GM19328 (cell line): ENCODE data around the gene NUP153.
"Not testable (repeated sequence)": the region's sequence is repeated elsewhere in the genome, so short reads cannot be mapped to it uniquely, and the experiment has no call there.

Experiments
- ATAC-seq: cut with Tn5 transposase; IDR thresholded peaks from one replicate; pipeline ENCODE4 v1.9.1; 2021; ENCODE audit warnings: mild to moderate bottlenecking, moderate library complexity; ENCODE audit not compliant: unreplicated experiment

The NUP153 gene

DNA sequence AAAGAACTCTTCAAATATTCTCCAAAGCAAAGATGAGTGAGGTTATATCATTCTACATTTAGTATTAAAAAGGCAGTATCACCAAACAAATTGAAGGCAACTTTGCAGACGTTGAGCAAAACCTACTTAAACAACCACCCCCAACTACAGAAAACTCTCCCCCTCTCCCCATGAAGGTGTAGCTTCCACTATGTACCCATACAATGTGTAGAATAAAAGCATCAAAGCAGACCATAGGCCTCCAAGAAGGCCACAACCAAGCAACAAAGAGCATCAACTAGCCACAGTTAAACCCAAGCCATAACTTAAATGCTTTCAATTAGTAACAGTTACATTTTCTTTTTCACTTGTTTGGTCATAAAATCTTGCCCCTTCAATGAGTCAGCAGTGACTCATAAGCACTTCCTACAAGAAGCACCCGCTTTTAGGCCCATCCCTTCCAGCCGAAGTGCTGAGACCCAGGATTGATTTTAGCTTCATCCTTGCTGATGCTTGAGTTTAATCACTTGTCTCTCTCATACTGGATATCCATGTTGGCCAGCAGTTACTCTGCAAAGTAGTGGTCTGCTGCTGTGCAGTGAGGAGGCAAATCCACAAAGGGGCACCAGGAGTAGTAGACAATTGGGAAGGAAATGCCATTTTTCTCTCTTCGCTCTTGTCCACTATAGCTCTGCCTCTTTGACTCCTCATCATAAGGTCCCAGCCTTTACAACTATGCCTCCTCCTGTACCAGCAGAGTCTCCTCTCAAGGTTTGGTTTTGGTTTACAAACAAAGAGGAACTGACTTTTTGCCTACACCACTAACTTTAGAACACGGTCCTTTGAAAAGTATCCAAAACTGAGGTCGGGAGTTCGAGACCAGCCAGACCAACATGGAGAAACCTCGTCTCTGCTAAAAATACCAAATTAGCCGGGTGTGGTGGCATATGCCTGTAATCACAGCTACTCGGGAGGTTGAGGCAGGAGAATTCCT lies 8.4 kb upstream of the NUP153 start:
- peak; percentile 64 for ATAC-seq

DNA sequence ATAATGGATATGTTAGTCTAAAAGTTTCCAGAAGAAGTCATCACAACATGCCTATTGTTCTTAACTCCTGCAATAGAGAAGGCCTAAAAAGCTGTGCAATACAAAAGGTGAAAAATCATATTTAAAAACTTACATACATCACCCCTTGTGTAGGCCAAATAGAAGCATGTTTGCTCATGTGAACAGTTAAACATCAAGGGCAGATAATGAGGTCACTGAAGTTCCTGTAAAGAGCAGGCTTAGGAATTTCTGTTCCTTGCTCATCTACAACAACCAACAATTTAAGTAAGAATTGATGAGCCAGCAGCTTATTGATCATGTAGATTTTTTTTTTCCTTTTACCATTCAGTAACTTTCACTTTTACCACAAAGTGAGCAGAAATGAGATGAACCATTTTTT lies 7.5 kb upstream of the NUP153 start:
- ATAC-seq: no peak

DNA sequence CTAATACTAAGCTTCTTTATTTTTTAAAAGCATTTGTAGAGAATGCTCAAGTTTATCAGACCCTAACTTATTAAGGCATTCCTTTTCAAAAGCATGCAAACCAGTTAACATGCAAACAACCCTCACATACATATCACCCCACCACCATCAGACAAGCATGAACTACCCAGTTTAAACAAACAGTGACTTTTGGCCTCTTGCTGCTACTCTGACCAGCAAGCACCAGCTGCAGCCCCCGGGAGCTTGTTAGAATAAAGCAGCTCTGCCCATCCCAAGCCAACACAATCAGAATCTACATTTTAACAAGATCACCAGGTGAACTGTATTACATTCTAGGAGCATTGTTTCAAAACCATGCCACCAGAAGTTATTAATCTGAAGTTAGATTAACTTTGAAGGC lies 5.9 kb upstream of the NUP153 start:
- ATAC-seq: no peak

DNA sequence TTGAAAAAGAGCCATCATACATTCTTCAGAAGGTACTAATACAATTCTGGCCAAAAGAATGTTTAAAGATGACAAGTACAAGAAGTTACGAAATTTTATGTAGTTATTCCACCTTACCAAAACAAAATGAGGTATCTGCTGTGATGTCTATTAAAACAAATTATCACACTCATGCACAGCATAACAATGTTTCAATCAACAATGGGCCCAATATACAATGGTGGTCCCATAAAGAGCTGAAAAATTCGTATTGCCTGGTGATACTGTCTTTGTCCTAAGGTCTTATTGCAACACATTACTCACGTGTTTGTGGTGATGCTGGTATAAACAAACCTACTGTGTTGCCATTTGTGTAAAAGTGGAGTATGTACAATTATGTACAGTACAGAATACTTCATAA lies 3.6 kb upstream of the NUP153 start:
- ATAC-seq: no peak

DNA sequence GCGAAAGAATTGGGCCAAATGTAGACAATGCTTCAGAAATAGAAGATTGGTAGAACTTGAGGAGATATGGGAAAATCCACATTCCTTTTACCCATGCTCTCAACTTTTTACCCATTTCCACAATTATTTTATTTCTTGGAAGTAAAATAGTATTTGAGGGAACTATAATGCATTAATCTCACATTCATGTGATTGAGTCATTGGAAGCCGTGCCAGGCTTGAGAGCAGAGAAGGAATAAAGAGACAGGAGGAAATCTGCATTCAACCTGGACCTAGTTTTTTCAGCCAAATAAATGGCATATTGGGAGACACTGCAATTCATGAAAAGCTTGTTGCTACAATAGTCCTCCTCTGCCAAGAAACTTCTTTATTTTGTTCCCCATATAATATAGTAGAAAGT lies 2.8 kb upstream of the NUP153 start:
- no peak for ATAC-seq

DNA sequence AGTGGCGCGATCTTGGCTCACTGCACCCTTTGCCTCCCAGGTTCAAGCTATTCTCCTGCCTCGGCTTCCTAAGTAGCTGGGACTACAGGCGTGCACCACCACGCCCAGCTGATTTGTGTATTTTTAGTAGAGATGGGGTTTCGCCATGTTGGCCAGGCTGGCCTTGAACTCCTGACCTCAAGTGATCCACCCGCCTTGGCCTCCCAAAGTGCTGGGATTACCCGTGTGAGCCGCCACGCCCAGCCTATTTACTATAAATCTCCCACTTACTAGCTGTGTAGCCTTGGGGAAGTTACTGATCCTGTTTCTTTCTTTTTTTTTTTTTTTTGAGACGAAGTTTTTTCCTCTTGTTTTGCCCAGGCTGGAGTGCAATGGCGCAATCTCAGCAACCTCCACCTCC lies 1.3 kb upstream of the NUP153 start:
- ATAC-seq: not testable (repeated sequence)

DNA sequence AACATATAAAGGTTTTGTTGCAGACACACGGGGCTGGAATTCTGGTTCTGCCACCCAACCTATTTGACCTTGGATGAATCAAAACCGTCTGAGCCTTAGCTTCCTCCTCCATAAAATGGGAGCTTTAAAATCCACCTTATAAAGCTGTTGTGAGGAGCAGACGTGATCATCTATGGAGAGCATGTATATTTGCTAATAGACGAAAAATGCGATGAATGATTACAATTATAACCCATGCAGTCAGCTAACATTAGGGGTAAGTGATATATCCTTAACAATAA lies 586 bp upstream of the NUP153 start:
- ATAC-seq: no peak

DNA sequence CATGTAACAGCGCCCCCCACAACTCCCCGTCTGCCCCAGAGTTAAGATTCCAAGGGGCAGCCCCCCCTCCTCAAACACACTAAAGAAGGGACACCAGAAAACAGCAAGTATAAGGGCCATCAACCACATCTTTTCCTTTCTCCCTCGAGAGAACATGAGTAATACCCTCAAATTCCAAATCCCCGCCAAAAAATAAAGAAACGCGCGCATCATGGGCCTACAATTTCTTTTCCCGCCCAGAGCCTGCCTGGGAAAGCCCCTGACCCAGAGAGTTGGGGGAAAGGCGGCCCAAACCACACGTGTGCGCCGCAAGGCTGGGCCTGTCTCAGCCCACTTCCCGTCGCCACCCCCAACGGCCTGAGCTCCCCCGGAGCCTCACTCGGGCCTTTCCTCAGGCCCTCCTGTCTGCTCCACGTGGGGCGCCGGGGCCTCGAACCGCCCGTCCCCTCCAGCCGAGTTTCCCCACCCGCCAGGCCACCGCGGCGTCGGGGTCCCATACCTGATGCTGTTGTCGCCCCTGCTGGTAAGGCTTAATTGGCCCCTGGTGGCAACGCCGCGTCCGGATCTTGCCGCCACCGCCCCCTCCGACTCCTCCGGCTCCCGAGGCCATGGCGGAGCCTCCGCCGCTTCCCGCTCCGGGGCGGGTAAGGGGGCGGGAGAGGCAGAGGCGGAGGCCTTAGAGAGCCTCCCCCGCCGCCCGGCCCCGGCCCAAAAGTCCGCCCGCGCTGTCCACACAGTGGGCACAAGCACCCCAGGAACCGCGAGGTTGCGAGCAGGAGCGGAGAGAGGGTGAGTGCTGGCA lies 746 bp downstream of the NUP153 start:
- peak; percentile 54 for ATAC-seq

DNA sequence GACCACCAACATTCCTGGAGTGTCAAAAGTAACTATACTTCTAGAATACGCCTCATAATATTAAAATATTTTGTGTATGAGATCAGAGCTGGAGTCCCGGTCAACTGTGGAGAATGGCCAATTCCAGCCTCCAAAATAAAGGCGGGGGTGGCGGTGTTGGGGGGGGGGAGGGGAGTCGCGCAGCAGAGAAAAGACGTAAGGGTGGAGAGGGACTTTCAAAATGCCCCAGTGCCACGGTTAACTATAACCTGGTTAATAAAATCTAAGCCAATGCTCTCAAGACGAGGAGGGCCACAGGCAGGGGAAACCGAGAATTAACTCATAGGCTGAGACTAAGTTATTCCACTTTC lies 1.3 kb downstream of the NUP153 start:
- no peak for ATAC-seq

DNA sequence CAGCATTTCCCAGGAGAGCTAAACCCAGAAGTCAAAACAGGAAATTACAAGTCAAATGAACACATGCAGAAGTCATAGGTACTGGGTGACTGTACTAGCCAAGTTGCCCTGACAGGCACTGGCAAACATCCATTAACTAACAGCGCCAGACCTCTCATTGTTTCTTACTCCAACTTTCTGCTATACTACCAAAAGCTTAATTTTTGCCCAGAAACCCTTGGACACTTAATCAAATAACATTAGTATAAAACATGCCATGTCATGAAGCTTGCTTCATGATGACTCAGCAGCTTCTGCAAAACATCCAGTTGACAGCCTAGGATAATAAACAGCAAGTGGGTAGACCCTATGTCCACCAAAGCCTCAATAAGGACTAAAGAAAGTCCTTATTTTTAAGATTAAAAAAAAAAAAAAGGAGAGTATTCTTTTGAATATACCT lies 3.5 kb downstream of the NUP153 start:
- no peak for ATAC-seq

DNA sequence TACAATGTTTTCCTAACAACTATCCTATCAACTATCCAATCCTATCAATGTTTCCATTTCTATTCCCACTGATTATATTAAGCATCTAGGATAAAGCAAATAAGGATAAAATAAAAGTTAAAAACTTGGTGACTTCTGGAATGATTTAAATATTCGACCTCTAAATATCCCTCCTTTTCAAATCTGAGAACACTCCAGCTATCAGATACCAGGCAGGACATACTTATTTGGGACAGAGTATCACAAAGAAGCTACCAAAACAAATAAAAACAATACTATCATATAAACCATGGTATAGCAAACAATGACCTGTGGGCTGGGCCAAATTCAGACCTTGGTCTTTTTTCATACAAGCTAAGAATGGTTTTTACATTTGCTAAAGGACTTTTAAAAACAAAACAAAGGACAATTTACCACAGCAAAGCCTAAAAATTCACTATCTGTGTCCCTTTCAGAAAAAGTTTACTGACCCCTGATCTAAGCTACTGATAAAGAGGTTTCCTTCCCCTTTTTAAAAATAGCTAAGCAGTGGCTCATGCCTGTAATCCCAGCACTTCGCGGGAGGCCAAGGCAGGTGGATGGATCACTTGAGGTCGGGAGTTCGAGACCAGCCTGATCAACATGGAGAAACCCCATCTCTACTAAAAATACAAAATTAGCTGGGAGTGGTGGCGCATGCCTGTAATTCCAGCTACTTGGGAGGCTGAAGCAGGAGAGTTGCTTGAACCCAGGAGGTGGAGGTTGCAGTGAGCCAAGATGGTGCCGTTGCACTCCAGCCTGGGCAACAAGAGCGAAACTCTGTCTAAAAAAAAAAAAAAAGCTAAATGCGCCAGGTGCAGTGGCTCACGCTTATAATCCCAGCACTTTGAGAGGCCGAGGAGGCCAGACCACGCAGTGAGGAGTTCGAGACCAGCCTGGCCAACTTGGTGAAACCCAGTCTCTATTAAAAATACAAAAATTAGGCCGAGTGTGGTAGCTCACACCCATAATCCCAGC lies 6.0 kb downstream of the NUP153 start:
- no peak for ATAC-seq

DNA sequence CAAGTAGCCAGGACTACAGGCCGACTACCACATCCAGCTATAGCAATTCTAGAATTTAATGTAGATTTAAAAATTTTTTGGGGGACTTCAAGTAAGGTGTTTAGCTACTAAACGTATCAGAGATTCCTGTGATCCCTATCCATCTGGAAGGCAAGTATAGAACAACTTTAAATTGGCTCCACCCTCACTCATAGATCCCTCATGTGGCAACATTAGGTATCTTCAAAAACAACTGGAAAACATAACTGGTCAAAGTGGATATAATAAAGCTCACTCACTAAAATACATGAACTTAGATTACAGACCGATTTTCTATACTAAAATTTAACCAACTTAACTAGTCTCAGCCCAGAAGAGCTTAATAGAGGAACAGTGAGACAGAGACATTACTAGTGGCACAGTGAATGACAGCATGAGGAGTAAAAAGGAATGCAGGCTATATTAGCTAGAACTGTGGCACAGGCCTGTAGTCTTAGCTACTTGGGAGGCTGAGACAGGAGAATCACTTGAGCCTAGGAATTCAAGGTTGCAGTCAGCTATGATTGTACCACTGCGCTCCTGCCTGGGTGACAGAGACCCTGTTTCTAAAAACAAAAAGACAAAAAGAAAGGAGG lies 14.7 kb downstream of the NUP153 start:
- ATAC-seq: no peak

DNA sequence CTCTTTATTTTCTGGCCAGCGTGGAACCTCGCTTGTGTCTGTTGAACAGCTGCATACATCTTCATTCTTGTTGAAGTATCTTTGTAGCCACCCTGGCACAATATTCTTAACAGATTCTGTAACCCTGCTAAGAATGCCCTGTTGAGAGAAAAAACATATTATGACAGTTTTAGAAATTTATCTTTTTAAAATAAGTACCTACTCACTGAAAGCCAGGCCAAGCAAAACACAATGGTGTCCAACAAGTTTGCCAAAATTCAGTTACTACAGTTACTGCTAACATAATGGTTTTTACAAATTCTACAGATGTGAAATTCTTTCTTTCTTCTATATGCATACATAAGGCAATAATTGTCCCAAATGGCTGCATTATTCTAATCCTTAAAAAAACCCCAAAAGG lies 18.2 kb downstream of the NUP153 start:
- ATAC-seq: no peak

DNA sequence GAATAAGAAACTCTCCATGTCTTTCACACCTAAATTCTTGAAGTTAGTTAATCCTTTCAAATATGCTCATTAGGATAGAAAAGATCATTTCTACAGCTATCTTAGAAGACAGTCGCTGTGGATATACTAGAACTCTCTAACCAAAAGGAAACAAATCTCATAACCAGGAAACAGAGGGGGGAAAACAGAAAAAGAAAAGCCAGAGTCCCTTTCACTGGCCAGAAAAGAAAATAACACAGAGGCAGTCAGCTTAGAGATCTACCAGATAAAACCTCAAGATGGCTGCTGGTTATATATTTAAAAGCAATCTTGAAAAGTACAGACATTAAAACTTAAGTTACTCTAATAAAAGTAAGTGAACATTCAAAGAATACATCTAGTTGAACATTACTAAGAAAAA lies 19.6 kb downstream of the NUP153 start:
- ATAC-seq: no peak

DNA sequence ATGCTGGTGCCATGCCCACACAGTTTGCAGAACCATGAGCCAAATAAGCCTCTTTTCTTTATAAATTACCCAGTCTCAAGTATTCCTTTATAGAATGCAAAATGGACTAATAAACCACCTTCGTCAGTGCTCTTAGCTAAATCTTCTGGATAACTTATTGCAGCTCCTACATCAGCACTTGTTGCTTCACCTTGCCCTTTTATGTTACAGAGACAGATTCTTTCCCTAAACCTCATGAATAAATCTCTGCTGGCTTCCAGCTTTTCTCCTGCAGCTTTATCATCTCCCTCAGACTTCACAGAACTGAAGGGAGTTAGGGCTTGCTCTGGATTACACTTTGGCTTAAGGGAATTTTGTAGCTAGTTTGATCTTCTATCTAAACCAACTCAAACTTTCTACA lies 22.6 kb downstream of the NUP153 start:
- no peak for ATAC-seq

DNA sequence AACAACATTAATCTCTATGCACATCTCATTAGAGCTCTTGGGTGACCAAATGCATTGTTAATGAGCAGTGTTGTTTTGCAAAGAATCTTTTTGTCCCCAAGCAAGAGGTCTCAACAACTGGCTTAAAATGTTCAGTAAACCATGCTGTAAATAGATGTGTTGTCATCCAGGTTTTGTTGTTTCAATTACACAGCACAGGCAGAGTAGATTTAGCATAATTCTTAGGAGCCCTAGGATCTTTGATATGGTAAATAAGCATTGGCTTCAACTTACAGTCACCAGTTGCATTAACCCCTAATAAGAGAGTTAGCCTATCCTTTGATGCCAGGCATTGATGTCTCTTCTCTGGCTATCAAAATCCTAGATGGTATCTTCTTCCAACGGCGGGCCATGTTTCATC lies 23.3 kb downstream of the NUP153 start:
- no peak for ATAC-seq

DNA sequence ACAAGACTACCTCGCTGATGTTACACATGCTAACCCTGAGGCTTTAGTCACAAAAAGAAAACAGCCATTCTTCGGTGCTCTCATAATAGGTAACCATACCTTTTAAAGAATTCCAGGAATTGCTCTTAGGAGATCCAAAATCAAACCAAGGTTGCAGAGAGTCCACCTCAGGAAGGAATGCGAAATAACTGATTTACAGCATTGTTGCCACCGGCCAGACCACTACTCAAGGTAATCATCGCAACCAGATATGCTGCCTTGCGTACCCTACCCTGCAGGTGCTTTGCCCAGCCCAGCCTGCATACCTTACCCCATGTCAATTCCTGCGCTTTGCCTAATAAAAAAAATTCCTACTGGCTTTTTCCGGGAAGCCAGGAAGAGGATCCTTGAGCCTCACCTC lies 27.0 kb downstream of the NUP153 start:
- no peak for ATAC-seq

DNA sequence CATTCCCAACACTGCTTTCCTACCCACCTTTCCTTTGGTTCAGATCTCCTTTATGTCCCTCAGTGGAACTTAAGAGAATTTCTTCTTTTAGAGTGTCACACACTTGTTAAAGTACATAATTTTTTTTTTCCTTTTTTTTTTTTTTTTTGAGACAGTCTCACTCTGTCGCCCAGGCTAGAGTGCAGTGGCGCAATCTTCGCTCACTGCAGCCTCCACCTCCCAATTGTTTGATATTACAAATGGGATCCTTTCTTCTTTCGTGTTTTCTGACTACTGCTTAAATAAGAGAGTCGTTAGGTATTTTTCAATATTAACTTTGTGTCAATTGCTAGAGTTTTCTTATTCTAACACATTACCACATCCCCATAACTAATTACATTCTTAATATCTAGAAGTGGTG lies 29.1 kb downstream of the NUP153 start:
- ATAC-seq: no peak

DNA sequence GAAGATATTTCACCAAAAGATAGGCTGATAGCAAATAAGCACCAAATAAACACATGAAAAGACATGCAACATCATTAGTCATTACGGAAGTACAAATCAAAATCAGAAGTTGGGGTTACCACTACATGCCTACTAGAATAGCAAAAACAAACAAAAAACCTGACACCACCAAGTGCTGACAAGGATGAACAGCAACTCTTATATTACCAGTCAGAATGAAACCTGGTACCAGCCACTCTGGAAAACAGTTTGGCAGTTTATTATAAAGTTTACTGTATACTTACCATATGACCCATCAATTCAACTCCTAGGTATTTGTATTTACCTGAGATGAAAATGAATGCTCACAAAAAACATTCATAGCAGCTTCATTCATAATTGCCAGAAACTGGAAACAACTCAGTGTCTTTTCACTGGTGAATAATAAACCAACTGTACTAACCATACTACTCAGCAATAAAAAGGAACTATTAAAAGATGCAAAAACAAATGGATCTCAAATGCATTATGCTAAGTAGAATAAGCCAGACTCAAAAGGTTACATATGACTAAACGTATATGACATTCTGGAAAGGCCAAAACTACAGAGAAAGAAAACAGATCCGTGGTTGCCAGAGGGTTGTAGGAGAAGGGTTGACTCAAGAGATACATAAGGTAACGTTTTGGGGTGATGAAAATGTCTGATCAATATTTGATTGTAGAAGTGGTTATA lies 33.0 kb downstream of the NUP153 start:
- ATAC-seq: no peak

DNA sequence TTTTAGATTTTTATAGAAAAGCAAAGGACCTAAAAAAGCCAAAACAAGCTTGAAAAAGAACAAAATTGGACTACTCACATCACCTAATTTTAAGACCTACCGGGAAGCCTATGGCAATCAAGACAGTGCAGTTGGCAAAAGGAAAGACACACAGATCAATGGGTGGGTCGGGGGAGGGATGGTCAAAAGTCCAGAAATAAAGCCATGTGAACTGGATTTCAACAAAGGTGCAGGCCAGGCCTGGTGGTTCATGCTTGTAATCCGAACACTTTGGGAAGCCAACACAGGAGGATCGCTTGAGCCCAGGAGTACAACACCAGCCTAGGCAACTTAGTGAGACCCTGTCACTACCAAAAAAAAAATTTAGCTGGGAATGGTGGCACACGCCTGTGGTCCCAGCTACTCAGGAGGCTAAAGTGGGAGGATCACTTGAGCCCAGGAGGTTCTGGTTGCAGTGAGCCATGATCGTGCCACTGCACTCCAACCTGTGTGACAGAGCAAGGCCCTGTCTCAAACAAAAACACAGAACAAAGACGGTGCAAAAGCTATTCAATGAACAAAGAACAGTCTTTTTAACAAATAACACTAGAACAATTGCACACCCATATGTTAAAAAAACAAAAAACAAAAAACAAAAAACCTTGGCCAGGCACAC lies 34.5 kb downstream of the NUP153 start:
- ATAC-seq: no peak
